WTC11 (cell line): ENCODE results near the gene TCHP. TPM values are rescaled to one million over a fixed set of nuclear protein-coding genes. Genes with fewer than 3 reads are reported as not detected.

Source experiments
- ATAC-seq: fragments of 200-7000 bp; cut with Tn5 transposase; 2 replicates; pipeline ENCODE4 v1.10.0; 2021; ENCODE audit warnings: mild to moderate bottlenecking, moderate library complexity
- CTCF ChIA-PET: fragments of 300-600 bp; sonication (Branson Sonifier 250); formaldehyde crosslinking; loops from one replicate; lab custom pipeline; 2021; ENCODE audit warnings: antibody characterized with exemption; lab: Charles Lee
- POLR2A ChIA-PET: fragments of 350-600 bp; sonication (Branson Sonifier 250); formaldehyde crosslinking; loops from one replicate; lab custom pipeline; 2021; ENCODE audit warnings: antibody characterized with exemption; lab: Charles Lee
- DNase-seq: peaks from one replicate; pipeline ENCODE4 v3.0.0; 2021; ENCODE audit warnings: low spot score
- H3K27ac Mint-ChIP-seq: 2 replicates; pipeline ENCODE4 v1.8.0; 2021; ENCODE audit warnings: mixed read lengths
- H3K27me3 Mint-ChIP-seq: 2 replicates; pipeline ENCODE4 v1.8.0; 2021; ENCODE audit warnings: low read depth, mild to moderate bottlenecking, moderate library complexity, mixed read lengths
- H3K36me3 Mint-ChIP-seq: 2 replicates; pipeline ENCODE4 v1.8.0; 2021; ENCODE audit warnings: mixed read lengths
- H3K4me1 Mint-ChIP-seq: 2 replicates; pipeline ENCODE4 v1.8.0; 2022; ENCODE audit warnings: mixed read lengths
- H3K4me3 Mint-ChIP-seq: 2 replicates; pipeline ENCODE4 v1.8.0; 2021; ENCODE audit warnings: mild to moderate bottlenecking, moderate library complexity, mixed read lengths
- H3K9me3 Mint-ChIP-seq: 2 replicates; pipeline ENCODE4 v1.8.0; 2021; ENCODE audit warnings: mixed read lengths
- E2F5 ChIP-seq: sonication (generic); formaldehyde crosslinking; IDR thresholded peaks from 2 replicates; pipeline ENCODE4 v1.8.1; 2022; ENCODE audit warnings: mild to moderate bottlenecking, moderate library complexity, missing genetic modification reagents
- ELF4 ChIP-seq: sonication (generic); formaldehyde crosslinking; IDR thresholded peaks from 2 replicates; pipeline ENCODE4 v1.8.1; 2022; ENCODE audit warnings: low read depth, mild to moderate bottlenecking, moderate library complexity, missing genetic modification reagents
- ERG ChIP-seq: fragments of 250-450 bp; sonication (Bioruptor Pico); IDR thresholded peaks from 2 replicates; pipeline ENCODE4 v1.8.0; 2021; ENCODE audit warnings: mild to moderate bottlenecking
- ETV6 ChIP-seq: sonication (generic); formaldehyde crosslinking; IDR thresholded peaks from 2 replicates; pipeline ENCODE4 v1.8.1; 2022; ENCODE audit warnings: mild to moderate bottlenecking, missing genetic modification reagents
- FOXJ3 ChIP-seq: sonication (generic); formaldehyde crosslinking; IDR thresholded peaks from 2 replicates; pipeline ENCODE4 v1.9.0; 2021; ENCODE audit warnings: missing genetic modification reagents, mild to moderate bottlenecking, borderline replicate concordance
- GRHL2 ChIP-seq: fragments of 250-450 bp; sonication (Bioruptor Pico); IDR thresholded peaks from 2 replicates; pipeline ENCODE4 v1.8.0; 2022; ENCODE audit warnings: mild to moderate bottlenecking, moderate library complexity; ENCODE audit not compliant: insufficient replicate concordance, severe bottlenecking
- JUN ChIP-seq: sonication (generic); formaldehyde crosslinking; IDR thresholded peaks from 2 replicates; pipeline ENCODE4 v1.8.0; 2023; ENCODE audit warnings: mild to moderate bottlenecking, missing genetic modification reagents
- KAT7 ChIP-seq: sonication (generic); formaldehyde crosslinking; IDR thresholded peaks from 2 replicates; pipeline ENCODE4 v1.8.1; 2023; ENCODE audit warnings: missing genetic modification reagents, mild to moderate bottlenecking, borderline replicate concordance
- NR2C2 ChIP-seq: sonication (generic); formaldehyde crosslinking; IDR thresholded peaks from 2 replicates; pipeline ENCODE4 v1.8.0; 2022; ENCODE audit warnings: mild to moderate bottlenecking, missing genetic modification reagents
- PRRX2 ChIP-seq: fragments of 250-450 bp; sonication (Bioruptor Pico); IDR thresholded peaks from 2 replicates; pipeline ENCODE4 v1.8.0; 2021; ENCODE audit warnings: mild to moderate bottlenecking
- SMAD4 ChIP-seq: sonication (generic); formaldehyde crosslinking; IDR thresholded peaks from 2 replicates; pipeline ENCODE4 v1.8.0; 2022; ENCODE audit warnings: mild to moderate bottlenecking, missing genetic modification reagents
- USF1 ChIP-seq: sonication (generic); formaldehyde crosslinking; IDR thresholded peaks from 2 replicates; pipeline ENCODE4 v1.8.0; 2022; ENCODE audit warnings: mild to moderate bottlenecking, missing genetic modification reagents
- ZNF138 ChIP-seq: sonication (generic); formaldehyde crosslinking; conservative IDR thresholded peaks from 2 replicates; pipeline ENCODE4 v1.8.1; 2022; ENCODE audit warnings: mild to moderate bottlenecking, moderate library complexity, missing genetic modification reagents
- ZNF396 ChIP-seq: fragments of 250-450 bp; sonication (Bioruptor Pico); IDR thresholded peaks from 2 replicates; pipeline ENCODE4 v1.8.0; 2021; ENCODE audit warnings: mild to moderate bottlenecking, moderate library complexity, borderline replicate concordance
- ZNF671 ChIP-seq: fragments of 250-450 bp; sonication (Bioruptor Pico); IDR thresholded peaks from 2 replicates; pipeline ENCODE4 v1.8.0; 2021; ENCODE audit warnings: mild to moderate bottlenecking
- total RNA-seq: library from RNA; stranded (reverse); gene quantifications from 3 replicates; pipeline ENCODE4 v1.2.3, GENCODE V29; 2021
- TF ChIP-seq, protein P1 (sequence below): sonication (generic); formaldehyde crosslinking; conservative IDR thresholded peaks from 2 replicates; pipeline ENCODE4 v1.8.1; 2023; ENCODE audit warnings: mild to moderate bottlenecking, low read depth, missing genetic modification reagents, moderate library complexity
- TF ChIP-seq, protein P2 (sequence below): sonication (generic); formaldehyde crosslinking; IDR thresholded peaks from 2 replicates; pipeline ENCODE4 v1.8.1; 2022; ENCODE audit warnings: low read depth, missing genetic modification reagents, borderline replicate concordance
- TF ChIP-seq, protein P3 (sequence below): fragments of 250-450 bp; sonication (Bioruptor Pico); IDR thresholded peaks from 2 replicates; pipeline ENCODE4 v1.9.0; 2021; ENCODE audit warnings: mild to moderate bottlenecking

Gene TCHP
- total RNA-seq, 1 experiment from 2014 or later = 7.9 TPM

DNA sequence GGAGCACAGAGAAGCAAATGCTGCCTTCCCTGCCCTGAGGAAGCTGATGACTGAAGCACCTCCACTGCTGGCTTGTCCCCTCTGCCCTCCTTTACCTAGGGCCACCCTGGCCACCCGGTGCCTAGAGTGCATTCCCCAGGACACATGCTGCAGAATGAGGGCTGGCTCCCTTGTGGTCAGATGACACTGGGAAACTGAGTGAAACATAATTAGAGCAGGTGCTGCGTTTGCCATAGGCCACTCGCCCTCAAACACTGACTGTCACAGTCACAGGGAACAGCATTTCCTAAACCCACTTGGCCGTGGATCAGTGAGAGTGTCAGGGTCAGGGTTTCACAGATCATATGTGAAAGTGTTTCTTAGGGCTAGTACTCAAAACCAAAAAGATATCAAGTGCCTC, 16.0 kb downstream of the TCHP start:
- no peak for DNase-seq
- CTCF ChIA-PET = interaction anchor here (1.0 kb wide), 1 partner anchor 12 kb away, joined by 3 read pairs; no protein-coding TSS in a partner anchor
- Mint-ChIP-seq H3K36me3 (peaks cover 36% of the 10 kb centered on the region), H3K27ac (no peak overlapping the region), H3K9me3 (peaks cover 5% of the 10 kb centered on the region; the same call in 1 of the 2 replicates), H3K4me1 (peaks cover 10% of the 10 kb centered on the region; the same call in 1 of the 2 replicates), H3K4me3 (no peak overlapping the region), H3K27me3 (no peaks in the 10 kb centered on the region; the same call in 1 of the 2 replicates)
- ATAC-seq = no peak
- TF ChIP-seq, protein P1, sequence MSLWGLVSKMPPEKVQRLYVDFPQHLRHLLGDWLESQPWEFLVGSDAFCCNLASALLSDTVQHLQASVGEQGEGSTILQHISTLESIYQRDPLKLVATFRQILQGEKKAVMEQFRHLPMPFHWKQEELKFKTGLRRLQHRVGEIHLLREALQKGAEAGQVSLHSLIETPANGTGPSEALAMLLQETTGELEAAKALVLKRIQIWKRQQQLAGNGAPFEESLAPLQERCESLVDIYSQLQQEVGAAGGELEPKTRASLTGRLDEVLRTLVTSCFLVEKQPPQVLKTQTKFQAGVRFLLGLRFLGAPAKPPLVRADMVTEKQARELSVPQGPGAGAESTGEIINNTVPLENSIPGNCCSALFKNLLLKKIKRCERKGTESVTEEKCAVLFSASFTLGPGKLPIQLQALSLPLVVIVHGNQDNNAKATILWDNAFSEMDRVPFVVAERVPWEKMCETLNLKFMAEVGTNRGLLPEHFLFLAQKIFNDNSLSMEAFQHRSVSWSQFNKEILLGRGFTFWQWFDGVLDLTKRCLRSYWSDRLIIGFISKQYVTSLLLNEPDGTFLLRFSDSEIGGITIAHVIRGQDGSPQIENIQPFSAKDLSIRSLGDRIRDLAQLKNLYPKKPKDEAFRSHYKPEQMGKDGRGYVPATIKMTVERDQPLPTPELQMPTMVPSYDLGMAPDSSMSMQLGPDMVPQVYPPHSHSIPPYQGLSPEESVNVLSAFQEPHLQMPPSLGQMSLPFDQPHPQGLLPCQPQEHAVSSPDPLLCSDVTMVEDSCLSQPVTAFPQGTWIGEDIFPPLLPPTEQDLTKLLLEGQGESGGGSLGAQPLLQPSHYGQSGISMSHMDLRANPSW (CRISPR knock-in tag) = no peak
- TF ChIP-seq ERG (CRISPR knock-in tag) (no peak), ETV6 (no peak), GRHL2 (no peak), ZNF396 (CRISPR knock-in tag) (no peak), USF1 (CRISPR knock-in tag) (no peak), NR2C2 (CRISPR knock-in tag) (no peak), ZNF671 (no peak), ZNF138 (CRISPR knock-in tag) (no peak), PRRX2 (no peak), SMAD4 (CRISPR knock-in tag) (no peak), FOXJ3 (CRISPR knock-in tag) (no peak), ELF4 (no peak), E2F5 (no peak), JUN (CRISPR knock-in tag) (no peak), KAT7 (CRISPR knock-in tag) (no peak)
- TF ChIP-seq, protein P2, sequence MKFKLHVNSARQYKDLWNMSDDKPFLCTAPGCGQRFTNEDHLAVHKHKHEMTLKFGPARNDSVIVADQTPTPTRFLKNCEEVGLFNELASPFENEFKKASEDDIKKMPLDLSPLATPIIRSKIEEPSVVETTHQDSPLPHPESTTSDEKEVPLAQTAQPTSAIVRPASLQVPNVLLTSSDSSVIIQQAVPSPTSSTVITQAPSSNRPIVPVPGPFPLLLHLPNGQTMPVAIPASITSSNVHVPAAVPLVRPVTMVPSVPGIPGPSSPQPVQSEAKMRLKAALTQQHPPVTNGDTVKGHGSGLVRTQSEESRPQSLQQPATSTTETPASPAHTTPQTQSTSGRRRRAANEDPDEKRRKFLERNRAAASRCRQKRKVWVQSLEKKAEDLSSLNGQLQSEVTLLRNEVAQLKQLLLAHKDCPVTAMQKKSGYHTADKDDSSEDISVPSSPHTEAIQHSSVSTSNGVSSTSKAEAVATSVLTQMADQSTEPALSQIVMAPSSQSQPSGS (CRISPR knock-in tag) = no peak
- TF ChIP-seq, protein P3, sequence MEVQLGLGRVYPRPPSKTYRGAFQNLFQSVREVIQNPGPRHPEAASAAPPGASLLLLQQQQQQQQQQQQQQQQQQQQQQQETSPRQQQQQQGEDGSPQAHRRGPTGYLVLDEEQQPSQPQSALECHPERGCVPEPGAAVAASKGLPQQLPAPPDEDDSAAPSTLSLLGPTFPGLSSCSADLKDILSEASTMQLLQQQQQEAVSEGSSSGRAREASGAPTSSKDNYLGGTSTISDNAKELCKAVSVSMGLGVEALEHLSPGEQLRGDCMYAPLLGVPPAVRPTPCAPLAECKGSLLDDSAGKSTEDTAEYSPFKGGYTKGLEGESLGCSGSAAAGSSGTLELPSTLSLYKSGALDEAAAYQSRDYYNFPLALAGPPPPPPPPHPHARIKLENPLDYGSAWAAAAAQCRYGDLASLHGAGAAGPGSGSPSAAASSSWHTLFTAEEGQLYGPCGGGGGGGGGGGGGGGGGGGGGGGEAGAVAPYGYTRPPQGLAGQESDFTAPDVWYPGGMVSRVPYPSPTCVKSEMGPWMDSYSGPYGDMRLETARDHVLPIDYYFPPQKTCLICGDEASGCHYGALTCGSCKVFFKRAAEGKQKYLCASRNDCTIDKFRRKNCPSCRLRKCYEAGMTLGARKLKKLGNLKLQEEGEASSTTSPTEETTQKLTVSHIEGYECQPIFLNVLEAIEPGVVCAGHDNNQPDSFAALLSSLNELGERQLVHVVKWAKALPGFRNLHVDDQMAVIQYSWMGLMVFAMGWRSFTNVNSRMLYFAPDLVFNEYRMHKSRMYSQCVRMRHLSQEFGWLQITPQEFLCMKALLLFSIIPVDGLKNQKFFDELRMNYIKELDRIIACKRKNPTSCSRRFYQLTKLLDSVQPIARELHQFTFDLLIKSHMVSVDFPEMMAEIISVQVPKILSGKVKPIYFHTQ = no peak
- POLR2A ChIA-PET = no interaction called here
